Brain microvascular endothelial cell (primary cell): Measurements from ENCODE around the gene PTPRA.

ENCODE experiments used
- DNase-seq: peaks from one replicate; pipeline ENCODE4 v3.0.0-alpha.2; 2020
- H3K27ac ChIP-seq: fragments of 250-450 bp; sonication (Bioruptor Pico); 2 replicates; pipeline ENCODE4 v1.5.1; 2020; ENCODE audit warnings: mild to moderate bottlenecking, moderate library complexity
- H3K27me3 ChIP-seq: fragments of 250-450 bp; sonication (Bioruptor Pico); replicated peaks from 2 replicates; pipeline ENCODE4 v1.5.1; 2020; ENCODE audit warnings: mild to moderate bottlenecking
- H3K36me3 ChIP-seq: fragments of 250-450 bp; sonication (Bioruptor Pico); replicated peaks from 2 replicates; pipeline ENCODE4 v1.5.1; 2020; ENCODE audit warnings: mild to moderate bottlenecking
- H3K4me3 ChIP-seq: 2 replicates; pipeline ENCODE4 v1.5.1; 2011; ENCODE audit warnings: low read depth, mild to moderate bottlenecking, control low read depth, low read length, moderate library complexity
- in situ Hi-C: cut with HindIII; loops from 2 replicates; pipeline ENCODE4 v1.10.0; 2017; ENCODE audit warnings: low sequenced_read_pairs, low pct_ligation_motif_present
- TF ChIP-seq, protein P1 (sequence below): IDR thresholded peaks from 2 replicates; pipeline ENCODE4 v1.5.1; 2011; ENCODE audit warnings: low read depth, mild to moderate bottlenecking, moderate library complexity, low read length, control low read depth, inconsistent platforms; ENCODE audit errors: missing control alignments

PTPRA gene

DNA sequence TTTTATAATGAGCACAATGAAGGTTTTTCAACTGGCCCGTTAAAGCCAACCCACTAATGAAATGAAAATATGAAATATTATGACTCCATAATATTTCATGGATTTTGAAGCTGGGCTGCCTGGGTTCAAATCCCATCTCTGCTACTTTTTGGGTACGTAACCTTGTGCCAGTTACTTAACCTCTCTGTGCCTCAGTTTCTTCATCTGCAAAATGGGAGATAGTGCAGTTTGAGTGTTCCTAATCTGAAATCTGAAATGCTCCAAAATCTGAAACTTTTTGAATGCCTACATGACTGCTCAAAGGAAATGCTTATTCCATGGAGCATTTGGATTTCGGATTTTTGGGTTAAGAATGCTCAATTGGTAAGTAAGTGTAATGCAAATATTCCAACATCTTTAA is 29.5 kb downstream of the PTPRA start:
- H3K27ac ChIP-seq = no peak overlapping the region
- no peak overlapping the region for H3K4me3 ChIP-seq
- TF ChIP-seq, protein P1, sequence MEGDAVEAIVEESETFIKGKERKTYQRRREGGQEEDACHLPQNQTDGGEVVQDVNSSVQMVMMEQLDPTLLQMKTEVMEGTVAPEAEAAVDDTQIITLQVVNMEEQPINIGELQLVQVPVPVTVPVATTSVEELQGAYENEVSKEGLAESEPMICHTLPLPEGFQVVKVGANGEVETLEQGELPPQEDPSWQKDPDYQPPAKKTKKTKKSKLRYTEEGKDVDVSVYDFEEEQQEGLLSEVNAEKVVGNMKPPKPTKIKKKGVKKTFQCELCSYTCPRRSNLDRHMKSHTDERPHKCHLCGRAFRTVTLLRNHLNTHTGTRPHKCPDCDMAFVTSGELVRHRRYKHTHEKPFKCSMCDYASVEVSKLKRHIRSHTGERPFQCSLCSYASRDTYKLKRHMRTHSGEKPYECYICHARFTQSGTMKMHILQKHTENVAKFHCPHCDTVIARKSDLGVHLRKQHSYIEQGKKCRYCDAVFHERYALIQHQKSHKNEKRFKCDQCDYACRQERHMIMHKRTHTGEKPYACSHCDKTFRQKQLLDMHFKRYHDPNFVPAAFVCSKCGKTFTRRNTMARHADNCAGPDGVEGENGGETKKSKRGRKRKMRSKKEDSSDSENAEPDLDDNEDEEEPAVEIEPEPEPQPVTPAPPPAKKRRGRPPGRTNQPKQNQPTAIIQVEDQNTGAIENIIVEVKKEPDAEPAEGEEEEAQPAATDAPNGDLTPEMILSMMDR = no peak
- H3K27me3 ChIP-seq = no peaks in the 10 kb centered on the region
- no peaks in the 10 kb centered on the region for H3K36me3 ChIP-seq
- in situ Hi-C loops = no loop called here
- no peak for DNase-seq

DNA sequence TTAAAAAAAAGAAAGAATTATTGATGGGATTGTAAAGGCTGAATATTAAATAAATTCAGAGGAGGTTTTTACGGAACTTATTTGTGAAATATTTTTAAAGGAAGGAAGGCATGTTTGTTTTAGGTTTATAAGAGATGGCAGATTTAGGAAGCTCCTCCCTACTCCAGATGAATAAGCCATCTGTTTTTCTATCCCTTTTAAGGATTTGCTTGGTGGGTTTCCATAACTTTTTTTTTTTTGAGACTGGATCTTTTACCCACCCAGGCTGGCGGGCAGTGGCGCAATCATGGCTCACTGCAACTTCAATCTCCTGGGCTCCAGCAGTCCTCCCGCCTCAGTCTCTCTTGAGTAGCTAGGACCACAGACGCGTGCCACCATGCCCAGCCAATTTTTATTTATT is 30.4 kb downstream of the PTPRA start:
- in situ Hi-C loops = no loop called here
- TF ChIP-seq, protein P1 = no peak

DNA sequence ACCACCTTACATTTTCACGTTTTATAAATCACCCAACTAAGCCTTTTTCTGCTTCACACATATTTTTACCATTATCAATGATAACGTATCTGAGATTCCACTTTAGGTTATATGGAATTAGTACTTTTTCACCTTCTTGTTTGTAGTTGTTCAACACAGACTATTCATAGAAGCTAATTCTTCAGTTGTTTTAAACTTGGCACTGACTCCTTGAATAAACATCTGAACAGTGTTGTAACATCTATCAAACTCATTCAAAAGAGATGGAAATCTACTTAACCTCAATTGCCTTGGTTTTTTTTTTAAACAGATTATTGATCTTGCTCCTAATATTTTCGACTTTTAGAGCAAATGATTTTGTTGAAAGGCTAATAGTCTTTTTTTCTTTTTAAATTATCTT is 34.2 kb downstream of the PTPRA start:
- Histone ChIP-seq H3K4me3 (no peak overlapping the region), H3K36me3 (no peaks in the 10 kb centered on the region), H3K27me3 (no peaks in the 10 kb centered on the region), H3K27ac (no peak overlapping the region)
- DNase-seq = no peak
- in situ Hi-C loops = no loop called here
- TF ChIP-seq, protein P1 = no peak

More for the DNA sequence above, 30.4 kb downstream of the PTPRA start:
- Histone ChIP-seq H3K27ac (no peak overlapping the region), H3K36me3 (no peaks in the 10 kb centered on the region), H3K27me3 (no peaks in the 10 kb centered on the region), H3K4me3 (no peak overlapping the region)
- no peak for DNase-seq

DNA sequence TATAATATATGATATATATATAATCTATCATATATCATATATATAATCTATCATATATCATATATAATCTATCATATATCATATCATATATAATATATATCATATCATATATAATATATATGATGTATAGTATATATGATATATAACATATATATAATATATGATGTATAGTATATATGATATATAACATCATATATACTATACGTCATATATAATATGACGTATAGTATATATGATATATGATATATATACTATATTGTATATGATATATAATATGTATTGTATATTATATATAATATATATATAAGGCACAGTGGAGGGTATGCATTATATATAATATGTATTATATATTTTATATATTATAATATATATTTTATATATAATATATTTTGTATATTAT is 36.7 kb downstream of the PTPRA start:
- TF ChIP-seq, protein P1 = no peak
- H3K27ac ChIP-seq = no peak overlapping the region
- H3K27me3 ChIP-seq = no peaks in the 10 kb centered on the region
- H3K36me3 ChIP-seq = no peaks in the 10 kb centered on the region
- in situ Hi-C loops = no loop called here
- DNase-seq = no peak
- no peak overlapping the region for H3K4me3 ChIP-seq

DNA sequence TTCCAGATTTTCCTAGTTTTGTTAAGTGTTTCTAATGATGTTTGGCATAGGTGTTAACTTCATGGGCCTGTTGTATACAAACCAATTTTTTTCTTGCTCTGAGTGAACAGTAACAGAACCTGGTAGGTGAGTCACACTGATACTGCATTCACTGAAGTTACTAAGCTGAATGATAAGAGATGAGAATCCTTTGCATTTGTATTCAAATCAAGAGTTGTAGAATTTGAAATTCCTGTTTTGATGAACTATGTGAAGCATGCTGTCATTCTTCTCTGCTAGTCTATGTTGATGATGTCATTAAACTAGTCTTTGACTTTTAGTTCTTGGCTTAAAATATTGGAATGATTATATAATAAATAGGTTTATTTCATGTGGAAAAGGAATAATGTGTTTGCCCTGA is 37.9 kb downstream of the PTPRA start:
- no peaks in the 10 kb centered on the region for H3K36me3 ChIP-seq
- in situ Hi-C loops = no loop called here
- no peaks in the 10 kb centered on the region for H3K27me3 ChIP-seq
- no peak overlapping the region for H3K4me3 ChIP-seq
- no peak overlapping the region for H3K27ac ChIP-seq
- TF ChIP-seq, protein P1 = no peak
- no peak for DNase-seq

DNA sequence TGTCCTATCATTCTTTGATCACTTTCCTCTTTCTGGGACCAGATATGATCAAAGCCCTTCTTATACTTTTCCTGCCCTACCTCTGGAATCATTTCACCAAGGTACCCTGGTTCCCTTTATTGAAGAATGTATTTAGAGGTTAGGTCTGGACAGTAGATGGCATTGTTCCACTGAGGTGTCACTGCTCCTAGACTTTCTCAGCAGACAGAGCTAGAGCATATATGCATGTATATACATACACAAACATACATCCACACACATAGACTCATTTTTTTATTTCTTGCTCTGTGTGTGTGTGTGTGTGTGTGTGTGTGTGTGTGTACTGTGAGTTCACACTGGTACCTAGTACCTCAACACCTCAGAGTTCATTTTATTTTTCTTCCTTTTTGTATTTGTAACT is 40.9 kb downstream of the PTPRA start:
- peak; percentile 4 for DNase-seq
- H3K27me3 ChIP-seq = no peaks in the 10 kb centered on the region
- H3K4me3 ChIP-seq = no peak overlapping the region
- in situ Hi-C loops = no loop called here
- H3K27ac ChIP-seq = no peak overlapping the region
- TF ChIP-seq, protein P1 = peak; percentile 50
- H3K36me3 ChIP-seq = no peaks in the 10 kb centered on the region
